ENCODE measurements around the gene HIC1.

GRCh38 chr17:2106308-2106955 lies 51.5 kb downstream of the HIC1 start:
- TF ChIP-seq CTCF (conservative IDR thresholded peaks at IDR 0.05 in 1 of 2, IDR thresholded peaks at IDR 0.05 in 1 of 2; ENCODE audit: extremely low read depth in 1 of 2, insufficient read depth in 1 of 2, low read depth in 1 of 2, low read length in 2 of 2) (no peak), EZH2 (IDR thresholded peaks at IDR 0.05; ENCODE audit: borderline replicate concordance, low read length) (no peak)
